Muscle of arm (tissue), 12 donors: ENCODE data around the gene ZNF853. TPM values are rescaled to one million over a fixed set of nuclear protein-coding genes. Genes with fewer than 3 reads are reported as not detected.

Source experiments
- DNase-seq: peaks from one replicate; pipeline ENCODE4 v3.0.0-alpha.2; 2013
- polyA plus RNA-seq, 12 donors: library from polyadenylated mRNA; unstranded; fragments of 120-200 nt; gene quantifications; one replicate each; pipeline ENCODE4 v1.2.1, GENCODE V29; 2013; ENCODE audit not compliant: insufficient read length in 12 of 12

ZNF853 gene
- polyA plus RNA-seq, 12 donors, result 11.2 to 18.5 (median 14.0) TPM; not detected in 1

DNA sequence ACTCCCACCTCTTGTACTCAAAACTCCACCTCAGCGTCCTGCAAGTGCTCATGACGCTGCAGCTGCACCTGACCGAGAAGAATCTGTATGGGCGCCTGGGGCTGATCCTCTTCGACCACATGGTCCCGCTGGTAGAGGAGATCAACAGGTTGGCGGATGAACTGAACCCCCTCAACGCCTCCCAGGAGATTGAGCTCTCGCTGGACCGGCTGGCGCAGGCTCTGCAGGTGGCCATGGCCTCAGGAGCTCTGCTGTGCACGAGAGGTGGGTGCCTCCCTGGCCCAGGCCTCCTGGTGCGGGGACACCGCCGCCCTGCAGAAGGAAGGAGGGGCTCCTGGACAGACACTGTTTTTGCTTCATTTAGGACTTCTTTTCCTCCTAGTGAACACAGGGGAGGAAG lies 15.3 kb upstream of the ZNF853 start:
- no peak for DNase-seq

DNA sequence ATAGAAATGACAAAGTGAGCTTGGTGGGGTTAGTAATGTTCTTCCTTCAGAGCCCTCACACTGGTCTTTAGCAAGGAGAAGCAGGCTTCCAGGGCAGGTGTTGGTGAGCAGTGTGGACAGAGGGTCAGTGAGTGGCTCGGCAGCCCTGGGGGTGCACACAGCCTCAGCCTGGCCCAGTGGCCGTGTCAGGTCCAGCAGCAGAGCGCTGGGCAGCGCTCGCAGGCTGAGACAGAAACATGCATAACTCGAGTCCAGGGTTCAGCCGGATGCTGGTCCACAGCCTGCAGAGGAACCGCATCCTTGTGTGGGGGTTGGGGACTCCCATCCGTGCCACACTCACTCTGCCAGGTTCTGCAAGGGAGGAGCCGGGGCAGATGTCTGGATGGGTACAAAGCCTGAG lies 11.0 kb upstream of the ZNF853 start:
- no peak for DNase-seq

DNA sequence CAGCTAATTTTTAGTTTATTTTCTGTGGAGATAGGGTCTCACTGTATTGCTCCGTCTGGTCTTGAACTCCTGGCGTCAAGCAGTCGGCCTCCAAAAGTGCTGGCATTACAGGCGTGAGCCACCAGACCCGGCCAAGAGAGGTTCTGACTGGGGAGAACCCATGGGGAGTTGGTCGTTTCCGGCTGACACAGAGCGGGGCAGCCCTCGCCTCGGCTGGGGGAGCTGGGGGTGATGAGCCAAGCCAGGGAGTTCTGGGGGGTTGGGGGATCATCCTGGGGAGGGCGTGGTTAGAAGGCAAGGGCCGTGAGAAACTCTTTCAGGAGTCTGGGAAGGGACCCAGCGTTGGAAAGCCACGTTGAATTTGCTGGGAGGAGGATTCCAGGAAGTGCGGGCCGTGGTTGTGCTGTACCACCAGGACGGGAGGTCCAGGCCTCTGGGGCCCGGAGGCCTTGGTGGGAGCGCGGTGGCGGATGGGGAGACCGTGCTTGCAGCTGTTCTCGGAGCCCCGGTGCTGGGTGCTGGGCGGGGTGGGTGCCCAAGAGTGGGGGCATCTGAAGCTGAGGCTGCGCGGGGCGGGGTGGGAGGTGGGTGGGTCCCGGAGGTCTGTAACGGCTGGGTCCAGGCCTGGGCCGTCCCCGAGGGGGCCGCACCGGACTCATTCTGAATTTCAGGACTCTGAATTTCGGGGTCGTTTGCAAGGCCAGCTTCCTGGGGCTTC lies 8.4 kb upstream of the ZNF853 start:
- no peak for DNase-seq

DNA sequence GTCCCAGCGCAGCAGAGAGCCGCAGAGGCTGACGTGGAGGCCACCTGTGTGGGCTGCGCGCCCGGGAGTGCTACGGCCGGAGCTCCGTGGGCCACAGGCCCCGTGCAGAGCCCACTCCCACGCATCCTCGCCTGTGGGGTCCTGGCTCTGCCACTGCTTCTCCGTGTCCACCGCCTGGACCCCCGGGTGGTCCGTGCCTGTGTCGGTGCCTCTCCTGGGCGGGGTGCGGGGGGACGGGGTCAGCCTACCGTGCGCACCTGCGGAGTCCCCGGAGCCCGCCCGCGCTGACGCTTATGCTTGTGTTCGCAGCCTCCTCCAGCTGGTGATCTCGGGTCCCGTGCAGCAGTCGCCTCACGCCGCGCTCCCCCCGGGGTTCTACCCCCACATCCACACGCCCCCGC lies 7.8 kb upstream of the ZNF853 start:
- DNase-seq, result no peak

DNA sequence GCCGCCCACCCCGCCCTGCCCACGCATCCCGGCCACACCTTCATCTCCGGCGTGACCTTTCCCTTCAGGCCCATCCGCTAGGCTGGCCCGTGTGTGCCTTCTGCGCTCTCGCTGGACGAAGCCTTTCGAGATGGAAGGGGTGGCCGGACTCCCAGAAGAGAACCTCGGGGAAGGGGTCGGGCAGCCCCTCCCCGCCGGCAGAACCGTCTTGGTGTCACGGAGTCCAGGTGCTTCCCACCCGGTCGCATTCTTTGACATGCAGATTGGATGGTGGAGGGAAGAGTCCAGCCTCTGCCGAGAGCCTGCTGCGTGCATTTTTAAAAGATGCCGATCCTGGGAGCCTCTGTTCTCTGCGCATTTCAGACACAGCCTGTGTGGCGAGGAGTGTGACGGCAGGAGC lies 7.3 kb upstream of the ZNF853 start:
- DNase-seq, result no peak

DNA sequence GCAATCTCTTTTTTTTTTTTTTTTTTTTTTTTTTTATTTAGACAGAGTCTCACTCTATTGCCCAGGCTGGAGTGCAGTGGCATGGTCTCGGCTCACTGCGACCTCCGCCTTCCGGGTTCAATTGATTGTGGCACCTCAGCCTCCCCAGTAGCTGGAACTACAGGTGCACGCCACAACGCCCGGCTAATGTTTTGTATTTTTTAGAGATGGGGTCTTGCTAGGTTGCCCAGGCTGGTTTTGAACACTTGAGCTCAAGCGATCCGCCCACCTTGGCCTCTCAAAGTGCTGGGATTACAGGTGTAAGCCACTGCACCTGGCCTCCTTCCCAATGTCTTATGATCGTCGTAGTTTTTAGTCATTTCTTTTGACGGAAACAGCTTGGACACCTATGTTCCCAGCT lies 6.6 kb upstream of the ZNF853 start:
- DNase-seq, result no peak

DNA sequence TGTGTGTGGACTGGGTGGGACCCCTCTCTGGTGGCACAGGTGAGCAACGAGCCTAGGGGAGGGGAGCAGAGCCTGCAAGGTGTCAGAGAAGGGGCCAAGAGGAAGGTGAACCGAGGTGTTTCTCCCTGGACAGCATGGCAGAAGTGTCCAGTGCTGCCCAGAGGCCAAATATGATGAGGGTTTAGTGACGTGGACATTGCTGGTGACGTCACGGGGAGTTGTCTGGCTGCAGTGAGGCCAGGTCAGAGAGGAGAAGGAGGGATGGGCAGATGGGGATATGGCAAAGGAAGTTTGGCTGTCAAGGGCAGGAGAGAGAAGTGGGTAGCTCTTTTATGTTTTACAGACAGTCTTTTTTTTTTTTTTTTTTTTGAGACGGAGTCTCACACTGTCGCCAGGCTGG lies 2.6 kb upstream of the ZNF853 start:
- DNase-seq, result no peak

DNA sequence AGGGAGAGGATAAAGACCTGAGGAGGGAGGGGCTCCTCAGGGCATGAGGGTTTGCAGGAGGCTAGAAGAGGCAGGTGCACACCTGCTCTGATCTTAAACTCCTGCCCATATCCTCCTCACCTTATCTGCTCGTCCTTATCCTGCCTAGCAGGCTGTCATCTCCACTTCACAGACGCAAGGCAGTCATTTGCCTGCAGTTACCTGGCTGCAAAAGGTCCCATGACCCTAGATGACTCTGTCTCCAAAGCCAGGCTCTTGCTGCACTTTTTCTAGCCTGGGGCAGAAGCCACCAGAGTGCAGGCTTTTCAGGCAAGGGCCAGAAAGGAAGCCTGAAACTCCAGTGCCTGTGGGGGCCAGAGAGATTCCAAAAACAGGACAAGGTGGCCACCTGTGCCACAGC lies 1.7 kb upstream of the ZNF853 start:
- DNase-seq, result no peak

DNA sequence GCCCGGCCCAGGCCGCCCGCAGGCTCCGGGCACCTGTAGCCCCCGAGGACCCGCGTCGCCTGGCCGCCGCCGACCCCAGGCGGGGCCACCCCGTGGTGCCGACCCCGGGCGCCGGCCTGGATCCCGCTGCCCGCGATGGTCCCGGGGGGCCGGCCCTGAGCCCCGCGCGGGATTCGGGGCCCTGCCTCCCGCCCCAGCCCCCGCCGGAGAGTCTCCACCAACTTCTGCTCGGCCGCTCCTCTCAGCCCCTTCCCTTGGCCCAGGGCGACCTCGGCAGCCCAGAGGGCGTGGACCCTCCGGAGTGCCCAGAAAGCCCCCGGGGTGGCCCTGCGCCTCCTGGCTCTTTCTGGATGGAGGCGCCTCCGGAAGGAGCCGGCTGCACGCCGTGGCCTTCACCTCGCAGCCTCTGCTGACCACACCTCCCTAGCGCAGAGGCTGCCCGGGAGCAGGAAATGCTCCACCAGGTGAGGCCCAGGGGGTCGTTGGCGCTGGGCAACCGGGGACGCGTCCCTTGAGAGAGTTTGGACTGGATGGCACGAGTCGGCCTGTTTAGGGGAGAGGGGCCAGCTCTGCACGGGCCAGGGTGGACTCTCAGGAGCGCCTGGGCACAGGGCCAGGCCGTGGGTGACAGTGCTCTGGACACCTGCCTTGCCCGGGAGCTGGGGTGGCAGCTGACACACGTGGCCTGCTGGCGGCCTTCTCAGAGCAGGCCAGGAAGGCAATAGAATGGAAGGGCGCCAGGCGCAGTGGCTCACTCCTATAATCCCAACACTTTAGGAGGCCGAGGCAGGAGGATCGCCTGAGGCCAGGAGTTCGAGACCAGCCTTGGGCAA lies 529 bp downstream of the ZNF853 start:
- no peak for DNase-seq

DNA sequence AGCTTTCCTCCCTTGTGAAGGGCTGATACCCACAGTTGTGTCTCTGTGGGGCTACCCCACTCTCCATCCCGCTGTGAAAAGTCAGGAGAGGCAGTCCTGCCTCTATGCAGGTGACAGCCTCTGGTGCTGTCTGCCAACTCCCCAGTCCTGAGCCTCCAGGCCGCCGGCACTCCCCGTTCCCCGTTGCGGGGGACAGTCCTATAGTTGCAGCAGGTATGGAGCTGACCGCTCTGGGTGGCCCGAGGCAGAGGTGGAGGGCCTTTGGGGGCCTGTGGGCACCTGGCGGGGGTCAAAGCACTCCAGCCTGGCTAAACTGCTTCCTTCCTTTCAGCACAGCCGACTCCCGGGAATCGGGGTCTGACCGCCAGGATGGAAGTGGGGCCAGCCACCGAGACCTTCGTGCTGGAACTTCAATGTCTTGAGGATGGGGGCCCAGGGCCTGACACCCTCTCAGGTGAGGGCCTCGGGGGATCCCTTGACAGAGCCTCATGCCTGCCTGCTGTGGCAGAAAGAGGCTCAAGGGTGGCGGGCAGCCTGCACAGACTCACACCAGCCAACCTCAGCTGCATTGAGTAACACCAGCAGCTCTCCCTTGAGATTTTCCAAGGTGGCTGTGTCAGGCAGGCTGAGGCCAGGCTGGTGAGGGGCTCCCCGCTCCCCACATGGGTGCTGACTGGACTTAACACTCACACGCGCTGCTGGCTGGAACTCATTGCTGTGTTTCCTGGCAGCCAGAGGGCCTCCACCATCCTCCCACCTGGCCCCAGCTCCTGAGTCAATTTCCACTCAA lies 1.6 kb downstream of the ZNF853 start:
- no peak for DNase-seq

DNA sequence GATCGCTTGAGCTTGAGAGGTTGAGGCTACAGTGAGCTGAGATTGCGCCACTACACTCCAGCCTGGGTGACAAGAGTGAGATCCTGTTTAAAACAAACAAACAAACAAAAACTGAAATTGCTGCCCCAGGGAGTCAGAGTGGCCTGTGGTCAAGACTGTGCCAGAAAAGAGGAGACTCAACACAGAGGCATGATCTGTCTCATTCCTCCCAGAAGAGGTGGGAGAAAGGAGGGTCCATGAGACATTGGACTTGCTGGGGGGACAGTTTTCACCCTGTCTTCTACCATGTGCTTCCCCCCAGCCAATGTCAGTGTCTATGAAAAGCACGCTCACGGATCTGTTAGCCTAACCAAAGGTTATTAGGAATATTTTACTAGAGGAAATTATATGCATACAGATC lies 3.2 kb downstream of the ZNF853 start:
- DNase-seq, result no peak

DNA sequence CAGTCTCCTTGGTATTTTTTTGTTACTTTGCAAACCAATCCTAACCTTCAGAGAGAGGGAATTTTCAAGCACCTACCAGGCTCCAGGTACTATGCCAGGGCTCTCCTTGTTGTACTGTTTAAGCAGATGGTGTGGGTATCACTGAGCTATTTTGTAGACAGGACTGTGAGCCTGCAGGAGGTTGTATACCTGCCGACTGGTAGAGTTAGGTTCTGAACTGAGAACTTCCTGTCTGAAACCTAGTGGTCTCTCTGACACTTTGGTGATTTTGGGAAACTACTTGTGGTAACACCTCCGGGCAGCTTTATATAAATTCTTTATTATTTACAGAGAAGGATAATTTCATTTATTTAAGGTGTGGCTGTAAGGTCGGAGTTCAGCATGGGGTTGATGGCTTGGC lies 4.6 kb downstream of the ZNF853 start:
- DNase-seq, result no peak

DNA sequence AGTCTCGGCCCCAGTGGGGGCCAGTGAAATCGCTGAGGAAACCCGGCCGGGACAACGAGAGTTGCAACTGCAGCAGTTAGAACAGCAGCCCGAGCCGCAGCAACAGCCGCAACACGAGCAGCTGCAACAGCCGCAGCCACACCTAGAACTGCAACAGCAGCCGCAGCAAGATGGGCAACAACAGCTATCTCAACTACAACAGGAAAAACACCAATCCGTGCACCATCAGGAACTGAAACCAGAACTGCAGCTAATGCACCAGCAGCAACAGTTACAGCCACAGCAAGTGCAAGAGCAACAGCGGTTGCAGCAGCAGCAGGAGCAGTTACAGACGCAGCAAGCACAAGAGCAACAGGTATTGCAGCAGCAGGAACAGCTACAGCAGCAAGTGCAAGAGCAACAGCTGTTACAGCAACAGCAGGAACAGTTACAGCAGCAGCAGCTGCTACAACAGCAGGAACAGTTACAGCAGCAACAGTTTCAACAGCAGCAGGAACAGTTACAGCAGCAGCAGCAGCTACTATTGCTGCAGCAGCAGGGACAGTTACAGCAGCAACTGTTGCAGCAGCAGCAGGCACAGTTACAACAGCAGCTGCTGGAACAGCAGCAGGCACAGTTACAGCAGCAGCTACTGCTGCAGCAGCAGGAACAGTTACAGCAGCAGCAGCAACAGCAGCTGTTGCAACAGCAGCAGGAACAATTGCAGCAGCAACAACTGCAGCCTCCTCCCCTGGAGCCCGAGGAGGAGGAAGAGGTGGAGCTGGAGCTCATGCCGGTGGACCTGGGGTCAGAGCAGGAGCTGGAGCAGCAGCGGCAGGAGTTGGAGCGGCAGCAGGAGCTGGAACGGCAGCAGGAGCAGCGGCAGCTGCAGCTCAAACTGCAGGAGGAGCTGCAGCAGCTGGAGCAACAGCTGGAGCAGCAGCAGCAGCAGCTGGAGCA lies 6.1 kb downstream of the ZNF853 start:
- no peak for DNase-seq

DNA sequence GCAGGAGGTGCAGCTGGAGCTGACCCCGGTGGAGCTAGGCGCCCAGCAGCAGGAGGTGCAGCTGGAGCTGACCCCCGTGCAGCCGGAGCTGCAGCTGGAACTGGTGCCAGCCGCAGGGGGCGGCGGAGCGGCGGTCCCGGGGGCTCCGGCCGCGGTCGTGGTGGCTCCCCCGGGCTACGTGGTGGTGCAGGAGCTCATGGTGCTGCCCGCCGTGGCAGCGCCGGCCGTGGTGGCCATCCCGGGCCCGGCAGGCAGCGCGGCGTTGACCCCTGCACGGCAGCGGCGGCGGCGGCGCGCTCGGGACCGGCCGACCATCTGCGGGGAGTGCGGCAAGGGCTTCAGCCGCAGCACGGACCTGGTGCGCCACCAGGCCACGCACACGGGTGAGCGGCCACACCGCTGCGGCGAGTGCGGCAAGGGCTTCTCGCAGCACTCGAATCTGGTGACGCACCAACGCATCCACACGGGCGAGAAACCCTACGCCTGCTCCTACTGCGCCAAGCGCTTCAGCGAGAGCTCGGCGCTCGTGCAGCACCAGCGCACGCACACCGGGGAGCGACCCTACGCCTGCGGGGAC lies 6.8 kb downstream of the ZNF853 start:
- no peak for DNase-seq

DNA sequence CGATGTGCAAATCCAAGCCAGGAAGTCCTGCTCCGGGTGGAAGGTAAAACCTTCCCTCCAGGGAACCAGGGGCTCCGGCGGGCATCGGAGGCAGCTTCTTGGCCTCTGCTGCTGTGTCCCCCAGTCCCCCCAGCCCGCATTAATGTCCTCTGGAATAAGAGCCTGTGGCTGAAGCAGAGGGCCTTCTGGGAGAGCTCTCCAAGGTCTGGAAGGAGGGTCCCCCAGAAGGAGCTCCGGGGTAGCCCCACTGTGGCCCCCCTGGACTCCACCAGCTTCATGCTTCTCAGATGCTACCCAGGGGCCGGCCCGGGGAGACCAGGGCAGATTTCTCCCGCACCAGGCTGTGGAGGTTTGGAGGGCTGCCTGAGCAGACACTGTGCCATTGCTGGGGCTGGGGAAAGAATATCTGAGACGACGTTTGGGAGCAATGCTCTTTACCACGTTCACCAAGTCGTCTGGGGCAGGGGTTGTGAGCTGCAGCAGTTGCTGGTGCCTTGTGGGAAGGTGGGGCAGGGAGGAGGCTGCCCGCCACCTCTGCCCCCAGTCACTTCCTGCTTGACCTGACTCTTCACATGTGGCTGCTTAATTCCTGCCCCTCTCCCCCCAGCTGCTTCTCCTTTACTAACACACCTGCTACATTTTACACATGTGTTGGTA lies 8.3 kb downstream of the ZNF853 start:
- no peak for DNase-seq

DNA sequence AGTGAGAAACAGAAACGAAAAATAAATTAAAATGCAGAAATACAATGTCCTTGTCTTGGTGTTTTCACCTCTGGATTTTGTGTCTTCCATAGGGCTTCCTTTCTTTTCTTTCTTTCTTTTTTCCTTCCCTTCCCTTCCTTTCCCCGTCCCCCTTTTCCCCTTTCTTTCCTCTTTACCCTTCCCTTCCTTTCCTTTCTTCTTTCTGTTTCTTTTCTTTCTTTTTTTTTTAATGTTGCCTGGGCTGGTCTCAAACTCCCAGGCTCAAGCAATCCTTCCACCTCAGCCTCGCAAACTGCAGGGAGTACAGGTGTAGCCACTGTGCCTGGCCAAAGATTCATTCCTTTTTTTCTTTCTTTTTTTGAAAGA lies 8.8 kb downstream of the ZNF853 start:
- DNase-seq, result no peak

DNA sequence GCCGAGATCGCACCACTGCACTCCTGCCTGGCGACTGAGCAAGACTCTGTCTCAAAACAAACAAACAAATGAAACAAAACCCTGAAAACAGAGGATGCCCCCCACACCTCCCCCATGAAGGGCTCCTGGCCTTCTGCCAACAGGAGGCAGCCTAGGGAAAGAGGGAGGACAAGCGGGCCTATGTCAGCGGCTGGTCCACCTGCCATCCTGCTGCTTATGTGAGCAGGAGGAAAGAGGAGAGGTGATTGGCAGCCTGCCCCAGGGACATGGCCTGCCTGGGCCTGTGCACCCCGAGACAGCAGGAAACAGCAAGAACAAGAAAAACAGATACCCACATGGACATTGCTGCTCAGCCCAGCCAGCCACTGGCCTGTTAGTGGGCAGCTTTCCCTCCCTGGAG lies 12.6 kb downstream of the ZNF853 start:
- DNase-seq, result no peak

DNA sequence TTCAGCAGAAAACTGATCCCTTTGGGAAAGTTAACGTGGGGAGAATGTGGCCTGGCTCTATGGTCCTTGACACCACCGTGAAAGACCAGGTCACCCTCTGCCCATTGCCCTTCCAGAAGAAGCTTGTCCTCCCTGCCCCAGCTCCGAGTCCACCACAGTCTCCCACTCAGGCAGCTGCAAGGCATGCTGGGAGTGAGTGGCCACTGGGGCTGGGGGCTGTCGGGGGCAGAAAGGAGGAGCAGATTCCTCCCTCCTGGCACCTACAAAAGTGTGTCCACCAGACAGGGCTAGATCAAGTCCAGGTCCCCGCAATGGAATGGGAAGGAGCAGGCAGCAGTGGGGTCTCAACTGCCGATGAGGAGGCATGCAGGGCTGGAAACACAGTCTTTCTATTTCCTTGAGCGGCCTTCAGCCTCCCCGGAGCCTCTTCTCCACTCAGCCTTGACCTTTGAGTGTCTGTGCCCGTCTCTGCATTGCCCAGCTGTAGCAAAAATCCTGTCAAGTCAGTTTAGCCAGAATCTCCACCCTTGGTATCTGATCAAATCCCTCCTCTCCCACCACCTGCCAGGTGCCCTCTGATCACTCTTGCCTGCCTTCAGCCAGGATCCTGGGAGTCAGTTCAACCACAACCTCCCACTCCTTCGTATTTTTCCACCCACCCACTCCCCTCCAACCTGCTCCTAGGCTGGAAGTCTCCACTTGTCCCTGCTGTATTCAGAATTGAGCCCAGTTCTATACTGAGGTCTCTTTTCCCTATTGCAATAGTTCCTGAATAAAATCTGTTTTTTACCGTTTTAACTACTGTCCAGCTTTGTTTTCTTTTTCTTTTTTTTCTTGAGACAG lies 14.8 kb downstream of the ZNF853 start:
- DNase-seq, result no peak

DNA sequence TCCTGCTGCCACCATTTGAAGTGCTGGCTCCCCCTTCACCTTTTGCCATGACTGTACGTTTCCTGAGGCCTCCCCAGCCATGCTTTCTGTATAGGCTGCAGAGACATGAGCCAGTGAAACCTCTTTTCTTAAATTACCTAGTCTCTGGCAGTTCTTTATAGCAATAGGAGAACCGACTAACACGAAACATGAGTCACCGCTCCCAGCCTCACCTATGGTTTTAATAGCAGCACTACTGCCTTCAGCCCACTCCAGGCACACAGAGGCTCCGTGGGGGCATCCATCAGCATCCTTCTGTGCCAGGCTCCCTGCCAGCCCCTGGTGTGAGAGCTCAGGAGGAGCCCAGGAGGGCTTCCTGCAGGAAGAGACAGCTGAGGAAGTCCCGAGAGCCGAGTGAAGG lies 16.2 kb downstream of the ZNF853 start:
- DNase-seq, result no peak

DNA sequence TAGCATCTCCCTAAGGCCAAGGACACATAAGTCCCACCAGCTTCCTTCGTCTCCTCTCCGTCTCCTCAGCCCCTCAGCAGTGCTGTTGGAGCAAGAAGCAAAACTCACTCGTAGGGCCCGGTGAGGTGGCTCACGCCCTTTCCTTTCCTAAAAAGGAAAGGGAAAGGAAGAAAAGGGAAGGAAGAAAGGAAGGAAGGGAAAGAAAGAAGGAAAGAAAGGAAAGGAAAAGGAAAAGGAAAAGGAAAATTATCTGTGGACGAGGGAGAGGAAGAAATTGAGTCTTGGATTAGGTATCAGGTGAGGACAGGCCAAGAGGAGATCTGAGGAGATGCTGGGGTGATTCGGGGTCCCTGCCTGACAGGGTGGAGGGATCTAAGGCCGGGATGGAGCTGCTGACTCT lies 18.6 kb downstream of the ZNF853 start:
- DNase-seq, result no peak
